ENCODE measurements around the gene TGFA.
"Not testable (repeated sequence)": the region's sequence is repeated elsewhere in the genome, so short reads cannot be mapped to it uniquely, and the experiment has no call there.

Gene TGFA

GRCh38 chr2:70490381-70490780 lies 63.2 kb downstream of the TGFA start:
- no peak for DNase-seq

- DNase-seq = no peak
Observed at GRCh38 chr2:70489165-70489564, 64.5 kb downstream of the TGFA start.

GRCh38 chr2:70484086-70484485 lies 69.5 kb downstream of the TGFA start:
- DNase-seq = no peak

- no peak for DNase-seq
Observed at GRCh38 chr2:70482401-70482800, 71.2 kb downstream of the TGFA start.

GRCh38 chr2:70480468-70480867 lies 73.2 kb downstream of the TGFA start:
- no peak for DNase-seq

GRCh38 chr2:70479816-70480215 lies 73.8 kb downstream of the TGFA start:
- DNase-seq = no peak

- no peak for DNase-seq
Observed at GRCh38 chr2:70477441-70477844, 76.2 kb downstream of the TGFA start.

GRCh38 chr2:70475266-70475665 lies 78.4 kb downstream of the TGFA start:
- peak; percentile 18 for DNase-seq

- DNase-seq = no peak
Observed at GRCh38 chr2:70474256-70474848, 79.3 kb downstream of the TGFA start.

- peak; percentile 67 for DNase-seq
Observed at GRCh38 chr2:70473101-70473722, 80.4 kb downstream of the TGFA start.

GRCh38 chr2:70472221-70472890 lies 81.3 kb downstream of the TGFA start:
- peak; percentile 70 for DNase-seq

GRCh38 chr2:70471129-70471528 lies 82.5 kb downstream of the TGFA start:
- no peak for DNase-seq

GRCh38 chr2:70469961-70470360 lies 83.7 kb downstream of the TGFA start:
- no peak for DNase-seq

GRCh38 chr2:70469435-70469834 lies 84.2 kb downstream of the TGFA start:
- DNase-seq = no peak

- no peak for DNase-seq
Observed at GRCh38 chr2:70468878-70469277, 84.7 kb downstream of the TGFA start.

GRCh38 chr2:70467831-70468779 lies 85.5 kb downstream of the TGFA start:
- DNase-seq = no peak

GRCh38 chr2:70467237-70467636 lies 86.4 kb downstream of the TGFA start:
- DNase-seq = no peak

- DNase-seq = not testable (repeated sequence)
Observed at GRCh38 chr2:70466647-70467046, 87.0 kb downstream of the TGFA start.

- no peak for DNase-seq
Observed at GRCh38 chr2:70463997-70464396, 89.6 kb downstream of the TGFA start.

GRCh38 chr2:70463581-70463980 lies 90.0 kb downstream of the TGFA start:
- DNase-seq = no peak

- no peak for DNase-seq
Observed at GRCh38 chr2:70461981-70462876, 91.4 kb downstream of the TGFA start.

GRCh38 chr2:70461414-70461813 lies 92.2 kb downstream of the TGFA start:
- no peak for DNase-seq

All from GF-D8 (cell line).